Adipocyte (in vitro differentiated cells): Measurements from ENCODE around the gene APOL1.

ENCODE experiments used
- DNase-seq: peaks from one replicate; pipeline ENCODE4 v3.0.0-alpha.2; 2015; ENCODE audit warnings: low read depth
- H3K27me3 ChIP-seq: replicated peaks from 2 replicates; pipeline ENCODE4 v1.7.0; 2013; ENCODE audit warnings: mild to moderate bottlenecking, low read length, moderate library complexity; ENCODE audit not compliant: control insufficient read depth, insufficient read depth
- H3K36me3 ChIP-seq: 2 replicates; pipeline ENCODE4 v1.7.0; 2013; ENCODE audit warnings: low read length, mild to moderate bottlenecking, moderate library complexity; ENCODE audit not compliant: control insufficient read depth, insufficient read depth, severe bottlenecking
- H3K4me1 ChIP-seq: 2 replicates; pipeline ENCODE4 v1.7.0; 2013; ENCODE audit warnings: mild to moderate bottlenecking, low read length, moderate library complexity; ENCODE audit not compliant: control insufficient read depth, insufficient read depth
- H3K4me3 ChIP-seq: 2 replicates; pipeline ENCODE4 v1.7.0; 2013; ENCODE audit warnings: mild to moderate bottlenecking, low read length, moderate library complexity
- H3K9ac ChIP-seq: 2 replicates; pipeline ENCODE4 v1.7.0; 2013; ENCODE audit warnings: mild to moderate bottlenecking, low read length, moderate library complexity
- H3K9me3 ChIP-seq: 2 replicates; pipeline ENCODE4 v1.7.0; 2013; ENCODE audit warnings: mild to moderate bottlenecking, low read length, moderate library complexity; ENCODE audit not compliant: control insufficient read depth

APOL1 gene

DNA sequence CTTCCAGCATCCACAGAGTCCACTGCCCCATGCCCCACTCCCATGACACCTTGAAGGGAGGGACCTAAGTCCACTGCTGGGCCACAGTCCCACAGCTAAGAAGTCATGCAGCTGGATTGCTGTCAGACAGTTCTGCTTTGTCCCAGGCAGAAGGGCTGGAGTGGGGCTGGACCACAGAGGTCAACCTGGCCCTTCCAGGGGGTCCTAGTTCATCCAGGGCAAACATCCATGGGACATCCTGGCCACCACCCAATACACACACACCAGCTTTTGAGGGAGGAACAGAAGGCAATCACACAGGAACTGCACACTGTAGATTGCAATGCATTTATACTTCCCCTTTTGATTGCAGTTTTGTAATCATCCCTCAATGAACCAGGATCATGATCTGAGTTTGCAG lies 40.0 kb upstream of the APOL1 start:
- DNase-seq: no peak
- no peak overlapping the region for H3K4me3 ChIP-seq
- no peak overlapping the region for H3K9ac ChIP-seq
- peaks cover 36% of the 10 kb centered on the region for H3K27me3 ChIP-seq
- peaks cover 9% of the 10 kb centered on the region for H3K4me1 ChIP-seq
- H3K36me3 ChIP-seq: no peaks in the 10 kb centered on the region
- H3K9me3 ChIP-seq: peaks cover 10% of the 10 kb centered on the region

DNA sequence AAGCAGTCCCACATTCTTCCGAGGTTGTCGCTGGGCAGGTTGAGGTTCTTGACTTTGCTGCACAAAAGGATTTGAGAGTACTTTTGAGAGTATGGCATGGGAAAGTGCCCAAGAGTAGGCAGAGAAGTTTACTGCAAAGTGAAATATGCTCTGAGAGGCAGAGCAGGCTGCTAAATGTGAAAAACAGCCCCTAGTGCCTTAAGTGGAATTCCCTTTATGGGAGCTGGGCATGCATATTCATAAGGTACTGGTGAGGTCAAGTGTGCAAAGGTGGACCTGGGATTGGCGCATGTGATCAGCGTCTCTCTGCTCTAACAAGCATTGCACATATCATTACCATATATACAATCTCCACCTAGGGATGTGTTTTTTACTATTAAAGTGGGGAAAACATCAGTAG lies 39.3 kb upstream of the APOL1 start:
- Histone ChIP-seq H3K36me3 (no peaks in the 10 kb centered on the region), H3K4me3 (no peak overlapping the region), H3K9ac (no peak overlapping the region), H3K4me1 (peaks cover 3% of the 10 kb centered on the region), H3K9me3 (peaks cover 10% of the 10 kb centered on the region), H3K27me3 (peaks cover 36% of the 10 kb centered on the region)
- DNase-seq: no peak

GRCh38 chr22:36215981-36216380 lies 37.0 kb upstream of the APOL1 start:
- Histone ChIP-seq H3K27me3 (peaks cover 33% of the 10 kb centered on the region), H3K9me3 (peaks cover 2% of the 10 kb centered on the region), H3K9ac (no peak overlapping the region), H3K4me3 (no peak overlapping the region), H3K4me1 (peaks cover 9% of the 10 kb centered on the region), H3K36me3 (no peaks in the 10 kb centered on the region)
- no peak for DNase-seq

DNA sequence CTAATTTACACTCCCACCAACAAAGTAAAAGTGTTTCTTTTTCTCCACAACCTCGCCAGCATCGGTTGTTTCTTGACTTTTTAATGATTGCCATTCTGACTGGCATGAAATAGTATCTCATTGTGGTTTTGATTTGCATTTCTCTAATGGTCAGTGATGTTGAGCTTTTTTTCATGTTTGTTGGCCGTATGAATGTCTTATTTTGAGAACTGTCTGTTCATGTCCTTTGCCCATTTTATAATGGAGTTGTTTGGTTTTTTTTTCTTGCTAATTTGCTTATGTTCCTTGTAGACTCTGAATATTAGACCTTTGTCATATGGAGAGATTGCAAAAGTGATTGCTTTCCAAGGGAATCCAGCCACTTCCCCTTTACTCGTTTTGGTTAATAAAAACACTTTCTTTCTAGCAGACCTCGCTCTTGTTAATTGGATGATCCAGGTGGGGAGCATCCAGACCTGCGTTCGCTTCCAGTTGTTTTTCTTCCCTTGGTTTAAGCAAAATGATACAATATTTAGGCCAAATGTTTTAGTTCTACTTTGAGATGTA lies 34.2 kb upstream of the APOL1 start:
- no peaks in the 10 kb centered on the region for H3K9me3 ChIP-seq
- H3K4me1 ChIP-seq: peaks cover 9% of the 10 kb centered on the region
- no peak overlapping the region for H3K9ac ChIP-seq
- no peak for DNase-seq
- H3K36me3 ChIP-seq: no peaks in the 10 kb centered on the region
- H3K27me3 ChIP-seq: peaks cover 12% of the 10 kb centered on the region
- no peak overlapping the region for H3K4me3 ChIP-seq

GRCh38 chr22:36220451-36220921 lies 32.4 kb upstream of the APOL1 start:
- peak; percentile 44 for DNase-seq
- Histone ChIP-seq H3K4me3 (peak overlapping the region; percentile 8), H3K4me1 (peaks cover 9% of the 10 kb centered on the region), H3K9ac (peak overlapping the region; percentile 27), H3K27me3 (no peaks in the 10 kb centered on the region), H3K36me3 (no peaks in the 10 kb centered on the region), H3K9me3 (no peaks in the 10 kb centered on the region)

DNA sequence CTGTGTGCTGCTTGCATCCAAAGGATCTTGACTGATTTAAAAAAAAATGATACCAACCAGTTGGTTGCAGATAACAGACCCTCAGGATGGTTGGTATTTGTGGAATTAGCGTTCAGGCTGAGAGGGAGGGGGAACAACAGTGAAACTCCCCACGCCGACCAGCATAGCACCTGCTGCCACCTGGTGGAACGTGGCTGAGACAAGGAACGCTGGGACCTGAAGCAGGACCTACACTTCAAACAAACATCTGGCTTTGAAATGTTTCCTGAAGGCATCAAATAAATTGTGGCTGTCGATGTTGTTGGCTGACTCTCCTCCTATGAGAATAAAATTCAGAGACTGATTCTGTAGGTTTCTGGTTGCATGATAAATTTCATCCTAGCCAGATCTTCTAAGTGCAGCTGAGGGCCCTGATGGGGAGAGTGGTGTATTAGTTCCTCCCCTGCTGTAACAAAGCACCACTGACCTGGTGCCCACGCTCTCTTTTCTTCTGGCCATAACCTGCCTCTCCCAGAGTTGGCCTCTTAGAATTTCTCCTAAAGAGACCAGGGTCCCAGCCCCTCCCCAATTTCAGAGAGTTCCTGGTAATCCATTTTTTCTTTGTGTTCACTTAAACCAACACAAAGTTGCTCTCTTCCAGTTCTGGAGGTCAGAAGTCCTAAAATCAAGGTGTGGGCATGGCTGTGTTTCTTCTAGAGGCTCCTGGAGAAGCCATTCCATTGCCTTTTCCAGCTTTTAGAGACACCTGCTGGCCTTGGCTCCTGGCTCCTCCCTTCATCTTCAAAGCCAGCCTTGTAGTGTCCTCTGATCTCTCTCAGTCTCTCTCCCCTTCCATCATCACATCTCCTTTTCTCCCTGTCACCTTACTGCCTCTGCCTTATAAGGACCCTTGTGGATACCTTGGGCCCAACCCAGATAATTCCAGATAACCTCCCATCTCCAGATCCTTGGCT lies 30.9 kb upstream of the APOL1 start:
- Histone ChIP-seq H3K27me3 (no peaks in the 10 kb centered on the region), H3K4me1 (peaks cover 9% of the 10 kb centered on the region), H3K9ac (no peak overlapping the region), H3K9me3 (no peaks in the 10 kb centered on the region), H3K36me3 (peaks cover 9% of the 10 kb centered on the region), H3K4me3 (no peak overlapping the region)
- DNase-seq: peak; percentile 23

DNA sequence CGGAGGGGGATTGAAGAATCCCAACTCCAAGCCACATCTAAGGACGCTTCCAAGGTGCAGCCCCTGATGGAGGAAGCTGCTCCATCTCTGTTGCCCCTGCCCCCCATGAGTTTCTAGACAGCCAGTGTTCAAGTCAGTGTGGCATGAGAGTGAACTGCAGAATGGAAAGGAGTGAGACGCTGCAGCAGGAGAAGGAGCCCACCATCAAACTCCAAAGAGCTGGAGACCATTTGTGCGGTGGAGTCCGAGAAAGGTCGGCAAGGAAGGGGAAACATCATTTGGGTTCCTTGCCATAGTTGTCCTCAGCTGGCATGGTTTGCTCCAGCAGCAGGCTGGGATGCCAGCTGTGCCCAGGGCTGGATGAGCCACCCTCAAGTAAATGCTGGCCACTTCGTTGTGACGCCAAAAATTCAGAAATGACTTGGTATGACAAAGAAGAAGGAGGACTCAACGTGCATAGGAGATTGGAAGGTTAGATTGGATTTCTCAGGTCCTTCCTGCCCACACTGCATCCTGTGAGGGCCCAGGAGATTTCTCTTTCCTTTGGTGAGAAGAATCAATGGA lies 30.0 kb upstream of the APOL1 start:
- no peak for DNase-seq
- Histone ChIP-seq H3K9ac (no peak overlapping the region), H3K9me3 (no peaks in the 10 kb centered on the region)

GRCh38 chr22:36223504-36223903 lies 29.4 kb upstream of the APOL1 start:
- peaks cover 9% of the 10 kb centered on the region for H3K4me1 ChIP-seq

More for the DNA sequence above, 30.0 kb upstream of the APOL1 start:
- no peak overlapping the region for H3K4me3 ChIP-seq
- no peaks in the 10 kb centered on the region for H3K27me3 ChIP-seq
- peaks cover 17% of the 10 kb centered on the region for H3K36me3 ChIP-seq
- H3K4me1 ChIP-seq: peaks cover 9% of the 10 kb centered on the region

GRCh38 chr22:36224245-36224644 lies 28.7 kb upstream of the APOL1 start:
- H3K9ac ChIP-seq: no peak overlapping the region
- peaks cover 9% of the 10 kb centered on the region for H3K4me1 ChIP-seq
- no peaks in the 10 kb centered on the region for H3K27me3 ChIP-seq
- no peak overlapping the region for H3K4me3 ChIP-seq
- H3K9me3 ChIP-seq: no peaks in the 10 kb centered on the region
- DNase-seq: no peak
- peaks cover 30% of the 10 kb centered on the region for H3K36me3 ChIP-seq

More at GRCh38 chr22:36223504-36223903, 29.4 kb upstream of the APOL1 start:
- Histone ChIP-seq H3K36me3 (peaks cover 22% of the 10 kb centered on the region), H3K9me3 (no peaks in the 10 kb centered on the region), H3K4me3 (no peak overlapping the region), H3K9ac (no peak overlapping the region), H3K27me3 (no peaks in the 10 kb centered on the region)
- DNase-seq: no peak

DNA sequence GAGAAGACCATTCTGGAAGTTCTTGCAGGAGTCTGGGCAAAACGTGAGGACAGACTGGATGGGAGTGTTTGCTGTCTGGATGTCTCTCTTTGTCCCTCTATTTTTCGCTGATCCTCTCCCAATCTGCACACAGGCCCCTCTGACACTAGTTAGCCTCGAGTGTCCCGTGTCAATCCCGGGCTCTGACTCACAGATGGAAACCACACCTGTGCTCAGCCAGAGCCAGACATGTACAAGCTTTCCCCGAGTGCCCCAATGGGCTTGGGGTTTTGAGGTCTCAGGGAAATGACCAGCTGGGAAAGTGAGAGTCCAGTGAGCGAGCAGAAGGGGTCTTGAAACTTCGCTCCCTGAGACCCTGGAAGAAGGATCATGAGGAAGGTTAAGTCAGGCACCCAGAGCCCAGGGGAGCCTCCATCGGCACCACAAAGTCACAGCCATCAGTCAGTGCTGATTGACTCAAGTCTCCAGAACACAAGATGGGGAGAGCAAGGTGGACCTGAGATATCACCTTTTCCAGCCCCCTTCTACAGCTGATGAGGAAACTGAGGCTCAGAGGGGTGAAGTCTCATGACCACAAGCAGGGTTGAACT lies 27.5 kb upstream of the APOL1 start:
- Histone ChIP-seq H3K27me3 (no peaks in the 10 kb centered on the region), H3K9me3 (no peaks in the 10 kb centered on the region), H3K4me3 (no peak overlapping the region), H3K9ac (no peak overlapping the region), H3K4me1 (peaks cover 5% of the 10 kb centered on the region), H3K36me3 (peaks cover 42% of the 10 kb centered on the region)
- DNase-seq: no peak

DNA sequence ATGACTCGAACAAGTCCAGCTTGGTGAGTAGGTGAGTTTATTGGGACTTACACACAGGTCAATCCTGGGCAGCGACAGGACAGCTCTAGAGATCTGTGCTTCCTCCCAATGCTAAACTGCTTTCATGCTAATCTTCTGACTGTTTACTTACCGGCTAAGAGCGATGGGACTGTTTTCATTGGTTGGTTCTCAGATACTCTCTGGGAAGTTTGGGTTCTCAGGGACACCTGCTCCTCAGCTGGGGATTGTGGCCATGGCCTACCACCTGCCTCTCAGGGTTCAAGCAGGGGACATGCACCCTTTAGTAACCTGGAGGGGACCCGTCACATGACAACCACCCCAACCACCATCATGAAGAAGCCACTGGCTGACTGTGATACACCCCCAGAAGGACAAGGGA lies 26.7 kb upstream of the APOL1 start:
- Histone ChIP-seq H3K9me3 (no peaks in the 10 kb centered on the region), H3K27me3 (no peaks in the 10 kb centered on the region), H3K36me3 (peaks cover 49% of the 10 kb centered on the region), H3K9ac (no peak overlapping the region), H3K4me1 (no peaks in the 10 kb centered on the region), H3K4me3 (no peak overlapping the region)
- no peak for DNase-seq
